H9 (cell line): ENCODE data around the gene FAM20A. TPM values are rescaled to one million over a fixed set of nuclear protein-coding genes. Genes with fewer than 3 reads are reported as not detected.
"Not testable (repeated sequence)": the region's sequence is repeated elsewhere in the genome, so short reads cannot be mapped to it uniquely, and the experiment has no call there.

ENCODE experiments used
- DNase-seq: peaks from one replicate; pipeline ENCODE4 v3.0.0-alpha.2; 2017
- H2AFZ ChIP-seq: one replicate; pipeline ENCODE4 v1.6.1; 2013; ENCODE audit warnings: mild to moderate bottlenecking, low read length, control low read depth, moderate library complexity
- H2AK5ac ChIP-seq: 2 replicates; pipeline ENCODE4 v1.6.1; 2013; ENCODE audit warnings: low read length, control low read depth, mixed read lengths; ENCODE audit not compliant: insufficient read length
- H2BK120ac ChIP-seq: one replicate; pipeline ENCODE4 v1.6.1; 2013; ENCODE audit warnings: low read depth, mild to moderate bottlenecking, low read length, control low read depth, inconsistent platforms; ENCODE audit not compliant: poor library complexity, severe bottlenecking
- H2BK12ac ChIP-seq: 2 replicates; pipeline ENCODE4 v1.6.1; 2013; ENCODE audit warnings: low read length, control low read depth, mixed read lengths, low read depth; ENCODE audit not compliant: insufficient read length
- H2BK15ac ChIP-seq: 2 replicates; pipeline ENCODE4 v1.6.1; 2013; ENCODE audit warnings: low read depth, low read length, control low read depth
- H2BK20ac ChIP-seq: one replicate; pipeline ENCODE4 v1.6.1; 2013; ENCODE audit warnings: low read depth, mild to moderate bottlenecking, low read length, control low read depth, inconsistent platforms; ENCODE audit not compliant: poor library complexity, severe bottlenecking
- H2BK5ac ChIP-seq: 2 replicates; pipeline ENCODE4 v1.6.1; 2013; ENCODE audit warnings: low read length, control low read depth, mixed read lengths; ENCODE audit not compliant: insufficient read length
- H3K14ac ChIP-seq: 2 replicates; pipeline ENCODE4 v1.6.1; 2013; ENCODE audit warnings: low read length, control low read depth; ENCODE audit not compliant: insufficient read depth
- H3K18ac ChIP-seq: 2 replicates; pipeline ENCODE4 v1.6.1; 2013; ENCODE audit warnings: low read depth, mild to moderate bottlenecking, mixed read lengths, low read length, control low read depth; ENCODE audit not compliant: insufficient read length
- H3K23ac ChIP-seq: 2 replicates; pipeline ENCODE4 v1.6.1; 2013; ENCODE audit warnings: low read length, control low read depth, mixed read lengths, low read depth; ENCODE audit not compliant: insufficient read length
- H3K23me2 ChIP-seq: 2 replicates; pipeline ENCODE4 v1.6.1; 2013; ENCODE audit warnings: low read depth, mild to moderate bottlenecking, mixed read lengths, low read length, control low read depth; ENCODE audit not compliant: insufficient read length, poor library complexity, severe bottlenecking
- H3K27ac ChIP-seq: 2 replicates; pipeline ENCODE4 v1.5.1; 2013; ENCODE audit warnings: low read length, control low read depth, mixed read lengths, low read depth; ENCODE audit not compliant: insufficient read length
- H3K27me3 ChIP-seq: 2 replicates; pipeline ENCODE4 v1.6.1; 2013; ENCODE audit warnings: low read length, control low read depth, inconsistent platforms; ENCODE audit not compliant: insufficient read depth
- H3K4ac ChIP-seq: 2 replicates; pipeline ENCODE4 v1.6.1; 2013; ENCODE audit warnings: low read depth, mild to moderate bottlenecking, control low read depth, inconsistent platforms, low read length, moderate library complexity
- H3K4me1 ChIP-seq: 2 replicates; pipeline ENCODE4 v1.6.1; 2013; ENCODE audit warnings: low read length, control low read depth, inconsistent platforms; ENCODE audit not compliant: insufficient read depth
- H3K4me2 ChIP-seq: 2 replicates; pipeline ENCODE4 v1.6.1; 2013; ENCODE audit warnings: low read length, control low read depth, mixed read lengths; ENCODE audit not compliant: insufficient read length, insufficient read depth
- H3K56ac ChIP-seq: 2 replicates; pipeline ENCODE4 v1.6.1; 2013; ENCODE audit warnings: low read depth, mild to moderate bottlenecking, mixed read lengths, low read length, control low read depth; ENCODE audit not compliant: insufficient read length
- H3K79me1 ChIP-seq: 2 replicates; pipeline ENCODE4 v1.6.1; 2013; ENCODE audit warnings: low read depth, mild to moderate bottlenecking, moderate library complexity, low read length, control low read depth, inconsistent platforms; ENCODE audit not compliant: insufficient read depth, poor library complexity, severe bottlenecking
- H3K79me2 ChIP-seq: 2 replicates; pipeline ENCODE4 v1.6.1; 2013; ENCODE audit warnings: low read length, control low read depth, inconsistent platforms; ENCODE audit not compliant: insufficient read depth
- H3K9ac ChIP-seq: 2 replicates; pipeline ENCODE4 v1.6.1; 2013; ENCODE audit warnings: low read length, control low read depth, mixed read lengths; ENCODE audit not compliant: insufficient read length; ENCODE audit errors: extremely low read depth
- H3K9me3 ChIP-seq: one replicate; pipeline ENCODE4 v1.6.1; 2013; ENCODE audit warnings: low read depth, low read length, inconsistent platforms; ENCODE audit not compliant: control insufficient read depth
- H3T11ph ChIP-seq: one replicate; pipeline ENCODE4 v1.6.1; 2013; ENCODE audit warnings: mild to moderate bottlenecking, low read length, control low read depth, inconsistent platforms
- H4K20me1 ChIP-seq: one replicate; pipeline ENCODE4 v1.6.1; 2013; ENCODE audit not compliant: control insufficient read depth, insufficient read length, insufficient read depth
- H4K5ac ChIP-seq: 2 replicates; pipeline ENCODE4 v1.6.1; 2013; ENCODE audit warnings: low read depth, mild to moderate bottlenecking, mixed read lengths, low read length, control low read depth; ENCODE audit not compliant: insufficient read length
- H4K8ac ChIP-seq: replicated peaks from 2 replicates; pipeline ENCODE4 v1.6.1; 2013; ENCODE audit warnings: low read length, control low read depth, mixed read lengths, low read depth; ENCODE audit not compliant: insufficient read length
- H4K91ac ChIP-seq: 2 replicates; pipeline ENCODE4 v1.6.1; 2013; ENCODE audit warnings: low read depth, mild to moderate bottlenecking, moderate library complexity, mixed read lengths, low read length, control low read depth; ENCODE audit not compliant: insufficient read length
- H3K27ac Mint-ChIP-seq, 3 experiments: 2 replicates in 2 of 3; 3 replicates in 1 of 3; pipeline ENCODE4 v1.8.0; 2020 to 2021; ENCODE audit warnings: mixed read lengths in 3 of 3, mild to moderate bottlenecking in 1 of 3, moderate library complexity in 1 of 3
- H3K27me3 Mint-ChIP-seq: 2 replicates; pipeline ENCODE4 v1.8.0; 2021; ENCODE audit warnings: low read depth, mild to moderate bottlenecking, moderate library complexity, mixed read lengths
- H3K36me3 Mint-ChIP-seq, 3 experiments: 2 replicates in 2 of 3; 3 replicates in 1 of 3; pipeline ENCODE4 v1.8.0; 2020 to 2021; ENCODE audit warnings: low read depth in 3 of 3, mixed read lengths in 3 of 3; ENCODE audit not compliant: insufficient read depth in 1 of 3
- H3K4me1 Mint-ChIP-seq, 2 experiments: 2 replicates each; pipeline ENCODE4 v1.8.0; 2020; ENCODE audit warnings: mixed read lengths in 2 of 2
- H3K4me3 Mint-ChIP-seq, 2 experiments: 2 replicates in 1 of 2; 3 replicates in 1 of 2; pipeline ENCODE4 v1.8.0; 2020 to 2021; ENCODE audit warnings: mild to moderate bottlenecking in 2 of 2, mixed read lengths in 2 of 2, moderate library complexity in 1 of 2
- H3K9me3 Mint-ChIP-seq, 2 experiments: 2 replicates in 1 of 2; 3 replicates in 1 of 2; pipeline ENCODE4 v1.8.0; 2020; ENCODE audit warnings: mild to moderate bottlenecking in 2 of 2, mixed read lengths in 2 of 2, moderate library complexity in 1 of 2
- WGBS: extraction: QIAGEN DNeasy Blood & Tissue Kit; methylation state at CpG from one replicate; pipeline ENCODE4 v1.1.7; 2013; ENCODE audit warnings: missing lambda C conversion rate, low lambda C conversion rate, mixed read lengths; ENCODE audit not compliant: insufficient read length; ENCODE audit errors: extremely low coverage; 5-methylcytosine and 5-hydroxymethylcytosine counted together
- total RNA-seq: library from RNA; stranded (reverse); gene quantifications from 2 replicates; pipeline ENCODE4 v1.2.1, GENCODE V29; 2021
- TF ChIP-seq, protein P1 (sequence below): fragments of 200-600 bp; sonication (generic); conservative IDR thresholded peaks from 3 replicates; pipeline ENCODE4 v1.8.0; 2021; ENCODE audit warnings: antibody characterized with exemption, mild to moderate bottlenecking

The FAM20A gene
- total RNA-seq, 1 experiment from 2014 or later, result 34.4 TPM

DNA sequence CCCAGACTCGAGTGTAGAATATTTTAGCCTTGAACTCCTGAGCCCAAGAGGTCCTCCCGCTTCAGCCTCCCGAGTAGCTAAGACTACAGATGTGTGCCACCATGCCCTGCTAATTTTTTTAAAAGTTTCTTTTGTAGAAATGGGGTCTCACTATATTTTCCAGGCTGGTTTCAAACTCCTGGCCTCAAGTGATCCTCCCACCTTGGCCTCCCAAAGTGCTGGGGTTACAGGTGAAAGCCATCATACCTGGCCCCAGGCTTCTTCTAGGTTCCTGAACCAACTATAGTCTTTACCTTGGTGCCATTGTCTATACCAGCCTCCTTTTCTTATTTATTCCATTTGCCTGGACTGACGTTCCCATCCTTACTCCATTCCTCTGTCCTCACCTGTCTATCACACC, 106.1 kb downstream of the FAM20A start:
- H4K5ac ChIP-seq, result no peak overlapping the region
- no peak overlapping the region for H4K8ac ChIP-seq
- H3K27ac ChIP-seq, result no peak overlapping the region
- no peaks in the 10 kb centered on the region for H3K9me3 ChIP-seq
- no peaks in the 10 kb centered on the region for H3K27me3 ChIP-seq
- H3K23me2 ChIP-seq, result no peaks in the 10 kb centered on the region
- Mint-ChIP-seq H3K9me3 (peaks cover 5 to 6% of the 10 kb centered on the region in 2 experiments), H3K27me3 (no peaks in the 10 kb centered on the region), H3K4me3 (no peak overlapping the region), H3K36me3 (peaks cover 2 to 6% (median 3%) of the 10 kb centered on the region in 3 experiments; a peak in 4 of 7 replicates), H3K4me1 (peaks cover 0 to 3% of the 10 kb centered on the region in 2 experiments; a peak in 2 of 4 replicates), H3K27ac (no peak overlapping the region)
- no peak overlapping the region for H3K14ac ChIP-seq
- H4K91ac ChIP-seq, result no peak overlapping the region
- no peak overlapping the region for H3K4ac ChIP-seq
- no peak overlapping the region for H2AFZ ChIP-seq
- no peak overlapping the region for H3K9ac ChIP-seq
- no peak overlapping the region for H2BK5ac ChIP-seq
- no peaks in the 10 kb centered on the region for H3K79me2 ChIP-seq
- H2BK15ac ChIP-seq, result no peak overlapping the region
- no peak overlapping the region for H2BK120ac ChIP-seq
- H3K4me1 ChIP-seq, result no peaks in the 10 kb centered on the region
- H3T11ph ChIP-seq, result no peak overlapping the region
- H2AK5ac ChIP-seq, result no peak overlapping the region
- no peak overlapping the region for H3K4me2 ChIP-seq
- no peaks in the 10 kb centered on the region for H3K79me1 ChIP-seq
- H2BK20ac ChIP-seq, result no peak overlapping the region
- H3K18ac ChIP-seq, result no peak overlapping the region
- no peak overlapping the region for H2BK12ac ChIP-seq
- DNase-seq, result no peak
- no CpG with 5 or more reads among the region's 4 CpGs for WGBS
- H3K56ac ChIP-seq, result no peak overlapping the region
- no peak overlapping the region for H3K23ac ChIP-seq
- TF ChIP-seq, protein P1, sequence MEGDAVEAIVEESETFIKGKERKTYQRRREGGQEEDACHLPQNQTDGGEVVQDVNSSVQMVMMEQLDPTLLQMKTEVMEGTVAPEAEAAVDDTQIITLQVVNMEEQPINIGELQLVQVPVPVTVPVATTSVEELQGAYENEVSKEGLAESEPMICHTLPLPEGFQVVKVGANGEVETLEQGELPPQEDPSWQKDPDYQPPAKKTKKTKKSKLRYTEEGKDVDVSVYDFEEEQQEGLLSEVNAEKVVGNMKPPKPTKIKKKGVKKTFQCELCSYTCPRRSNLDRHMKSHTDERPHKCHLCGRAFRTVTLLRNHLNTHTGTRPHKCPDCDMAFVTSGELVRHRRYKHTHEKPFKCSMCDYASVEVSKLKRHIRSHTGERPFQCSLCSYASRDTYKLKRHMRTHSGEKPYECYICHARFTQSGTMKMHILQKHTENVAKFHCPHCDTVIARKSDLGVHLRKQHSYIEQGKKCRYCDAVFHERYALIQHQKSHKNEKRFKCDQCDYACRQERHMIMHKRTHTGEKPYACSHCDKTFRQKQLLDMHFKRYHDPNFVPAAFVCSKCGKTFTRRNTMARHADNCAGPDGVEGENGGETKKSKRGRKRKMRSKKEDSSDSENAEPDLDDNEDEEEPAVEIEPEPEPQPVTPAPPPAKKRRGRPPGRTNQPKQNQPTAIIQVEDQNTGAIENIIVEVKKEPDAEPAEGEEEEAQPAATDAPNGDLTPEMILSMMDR, result no peak
- no peaks in the 10 kb centered on the region for H4K20me1 ChIP-seq

DNA sequence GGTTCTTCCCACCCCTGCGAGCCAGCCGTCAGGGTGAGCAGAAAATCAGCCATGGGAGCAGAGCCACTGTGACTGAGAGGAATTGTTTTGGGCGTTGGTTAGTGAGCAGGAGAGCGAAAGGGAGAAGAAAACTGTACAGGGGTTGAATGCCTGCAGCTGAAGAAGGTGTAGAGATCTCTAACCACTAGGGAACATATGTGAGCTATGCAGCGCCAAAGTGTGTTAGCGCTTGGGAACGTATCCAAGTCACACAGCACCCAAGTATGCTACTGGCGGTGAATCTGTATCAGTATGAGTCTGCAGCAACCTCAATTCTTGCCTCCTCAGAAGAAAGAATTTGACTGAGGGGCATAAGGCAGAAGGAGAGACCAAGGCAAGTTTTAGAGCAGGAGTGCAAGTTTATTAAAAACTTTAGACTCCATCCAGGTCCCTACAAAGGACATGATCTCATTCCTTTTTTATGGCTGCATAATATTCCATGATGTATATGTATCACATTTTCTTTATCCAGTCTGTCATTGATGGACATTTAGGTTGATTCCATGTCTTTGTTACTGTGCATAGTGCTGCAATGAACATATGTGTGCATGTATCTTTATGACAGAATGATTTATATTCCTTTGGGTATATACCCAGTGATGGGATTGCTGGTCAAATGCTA, 108.6 kb downstream of the FAM20A start:
- not testable (repeated sequence) for H3K27ac ChIP-seq, H3K27ac Mint-ChIP-seq, H2BK12ac ChIP-seq, H3T11ph ChIP-seq, H3K23ac ChIP-seq, H3K4me1 Mint-ChIP-seq, H3K4me2 ChIP-seq, H3K9me3 ChIP-seq, H4K8ac ChIP-seq, H3K9ac ChIP-seq, H2AK5ac ChIP-seq, H3K14ac ChIP-seq, H2BK15ac ChIP-seq, H3K4me1 ChIP-seq, H2AFZ ChIP-seq, H4K91ac ChIP-seq, H3K27me3 Mint-ChIP-seq, H4K5ac ChIP-seq, H3K18ac ChIP-seq, H3K79me1 ChIP-seq, DNase-seq, H2BK120ac ChIP-seq, H3K56ac ChIP-seq, H3K27me3 ChIP-seq, H3K4me3 Mint-ChIP-seq, H3K23me2 ChIP-seq, H3K79me2 ChIP-seq, H3K36me3 Mint-ChIP-seq, H2BK5ac ChIP-seq, H4K20me1 ChIP-seq, H3K4ac ChIP-seq, H3K9me3 Mint-ChIP-seq
- peak overlapping the region; percentile 49 for H2BK20ac ChIP-seq
- WGBS, result no CpG with 5 or more reads among the region's 8 CpGs
